ENCODE results near the gene EPB41L2.

Gene EPB41L2

DNA sequence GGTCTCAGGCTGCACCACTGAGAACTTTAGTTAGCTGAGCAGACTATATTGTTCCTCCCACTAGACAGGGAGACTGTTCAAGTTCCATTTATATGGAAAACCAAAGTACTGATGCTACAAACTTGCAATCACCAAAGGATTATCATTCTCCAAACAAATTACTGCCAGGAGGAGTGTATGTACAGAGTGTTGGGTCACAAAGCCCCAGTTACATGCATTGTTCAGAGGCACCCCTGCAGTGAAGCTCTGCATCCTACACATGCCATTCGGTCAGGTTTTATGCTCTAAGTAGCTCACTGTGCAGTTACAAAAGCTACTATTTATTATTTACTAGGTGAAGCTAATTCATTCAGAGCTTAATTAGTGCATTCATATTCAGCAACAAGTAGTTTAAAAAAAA is 160.0 kb downstream of the EPB41L2 start:
- Histone ChIP-seq H3K4me3 (no peak overlapping the region), H3K27me3 (ENCODE audit: low read depth) (no peaks in the 10 kb centered on the region), H3K36me3 (replicated peaks) (no peaks in the 10 kb centered on the region; the same call in 1 of the 2 replicates), H3K9me3 (no peaks in the 10 kb centered on the region), H3K4me1 (peaks cover 26% of the 10 kb centered on the region)
- in situ Hi-C loops (cut with MboI; ENCODE audit: low sequenced_read_pairs): no loop called here
- DNase-seq (ENCODE audit: low spot score in 2 of 2): peak; percentile 69 to 94

GRCh38 chr6:130900913-130901312 is 162.1 kb downstream of the EPB41L2 start:
- H3K4me1 ChIP-seq: peaks cover 24% of the 10 kb centered on the region
- in situ Hi-C loops (cut with MboI; ENCODE audit: low sequenced_read_pairs): no loop called here
- H3K9me3 ChIP-seq: no peaks in the 10 kb centered on the region
- H3K27me3 ChIP-seq (ENCODE audit: low read depth): no peaks in the 10 kb centered on the region
- H3K4me3 ChIP-seq: no peak overlapping the region
- DNase-seq (ENCODE audit: low spot score in 2 of 2): no peak
- H3K36me3 ChIP-seq (replicated peaks): no peaks in the 10 kb centered on the region; the same call in 1 of the 2 replicates

DNA sequence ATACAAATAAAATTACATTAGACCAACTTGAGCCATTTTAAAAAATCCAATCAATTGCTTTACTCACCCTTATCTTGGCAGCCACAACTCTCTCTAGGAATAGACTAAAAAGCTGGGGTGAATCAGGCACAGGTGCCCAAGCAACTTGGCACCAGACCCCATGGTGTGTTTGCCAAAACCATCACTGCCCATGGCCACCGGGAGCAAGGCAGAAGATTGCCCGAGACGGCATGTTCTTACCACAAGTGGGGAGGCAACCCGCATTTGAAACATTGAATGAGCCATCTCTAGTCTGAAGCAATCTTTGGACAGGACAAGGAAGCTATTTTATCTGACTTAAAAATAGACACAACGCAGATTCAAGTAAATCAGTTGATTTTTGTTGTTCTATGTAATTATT is 166.8 kb downstream of the EPB41L2 start:
- Histone ChIP-seq H3K36me3 (replicated peaks) (no peaks in the 10 kb centered on the region; the same call in 1 of the 2 replicates), H3K4me1 (no peaks in the 10 kb centered on the region), H3K9me3 (no peaks in the 10 kb centered on the region), H3K4me3 (no peak overlapping the region), H3K27me3 (ENCODE audit: low read depth) (no peaks in the 10 kb centered on the region)
- in situ Hi-C loops (cut with MboI; ENCODE audit: low sequenced_read_pairs): no loop called here
- DNase-seq (ENCODE audit: low spot score in 2 of 2): no peak

GRCh38 chr6:130895516-130895915 is 167.5 kb downstream of the EPB41L2 start:
- H3K36me3 ChIP-seq (replicated peaks): no peaks in the 10 kb centered on the region; the same call in 1 of the 2 replicates
- no peaks in the 10 kb centered on the region for H3K4me1 ChIP-seq
- DNase-seq (ENCODE audit: low spot score in 2 of 2): no peak
- in situ Hi-C loops (cut with MboI; ENCODE audit: low sequenced_read_pairs): no loop called here
- H3K9me3 ChIP-seq: no peaks in the 10 kb centered on the region
- H3K27me3 ChIP-seq (ENCODE audit: low read depth): no peaks in the 10 kb centered on the region
- H3K4me3 ChIP-seq: no peak overlapping the region

- H3K27me3 ChIP-seq (ENCODE audit: low read depth): no peaks in the 10 kb centered on the region
- H3K9me3 ChIP-seq: no peaks in the 10 kb centered on the region
- no peak for DNase-seq (ENCODE audit: low spot score in 2 of 2)
- in situ Hi-C loops (cut with MboI; ENCODE audit: low sequenced_read_pairs): no loop called here
- no peaks in the 10 kb centered on the region for H3K4me1 ChIP-seq
- H3K36me3 ChIP-seq (replicated peaks): peaks cover 5% of the 10 kb centered on the region; the same call in 1 of the 2 replicates
- H3K4me3 ChIP-seq: no peak overlapping the region
These were observed 169.3 kb downstream of the EPB41L2 start for GRCh38 chr6:130893766-130894165.

DNA sequence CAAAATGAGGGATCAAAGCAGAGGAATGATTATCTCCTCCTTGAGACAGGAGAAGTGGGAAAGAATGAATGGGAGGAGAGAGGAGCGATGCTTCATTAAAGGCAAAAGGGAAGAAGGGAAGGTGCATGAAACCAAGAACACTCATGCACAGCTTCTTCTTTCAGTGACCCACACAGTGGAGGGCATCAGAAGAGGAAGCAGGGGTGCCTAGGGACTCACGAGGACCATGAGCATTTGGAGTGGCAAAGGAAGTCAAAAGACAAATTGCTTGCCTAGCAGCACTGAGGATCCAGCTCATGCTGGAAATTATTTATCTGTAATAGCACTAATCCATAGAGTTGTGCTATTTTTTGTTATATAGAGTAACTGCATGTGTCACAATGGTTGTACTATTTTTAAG is 169.8 kb downstream of the EPB41L2 start:
- Histone ChIP-seq H3K9me3 (no peaks in the 10 kb centered on the region), H3K4me3 (no peak overlapping the region), H3K36me3 (replicated peaks) (peaks cover 8% of the 10 kb centered on the region; the same call in 1 of the 2 replicates), H3K4me1 (no peaks in the 10 kb centered on the region; the same call in 1 of the 2 replicates), H3K27me3 (ENCODE audit: low read depth) (no peaks in the 10 kb centered on the region)
- no peak for DNase-seq (ENCODE audit: low spot score in 2 of 2)
- in situ Hi-C loops (cut with MboI; ENCODE audit: low sequenced_read_pairs): no loop called here

- no peak for DNase-seq (ENCODE audit: low spot score in 2 of 2)
- H3K36me3 ChIP-seq (replicated peaks): peaks cover 8% of the 10 kb centered on the region; the same call in 1 of the 2 replicates
- in situ Hi-C loops (cut with MboI; ENCODE audit: low sequenced_read_pairs): no loop called here
These were observed 172.5 kb downstream of the EPB41L2 start for GRCh38 chr6:130890521-130890971.

GRCh38 chr6:130889423-130889822 is 173.6 kb downstream of the EPB41L2 start:
- H3K4me1 ChIP-seq: no peaks in the 10 kb centered on the region; the same call in 1 of the 2 replicates
- no peaks in the 10 kb centered on the region for H3K9me3 ChIP-seq
- H3K4me3 ChIP-seq: no peak overlapping the region
- in situ Hi-C loops (cut with MboI; ENCODE audit: low sequenced_read_pairs): loop anchor here (5.0 to 10.0 kb wide), 3 partner anchors 215 to 635 kb away; no protein-coding TSS in a partner anchor
- peaks cover 8% of the 10 kb centered on the region; the same call in 1 of the 2 replicates for H3K36me3 ChIP-seq (replicated peaks)
- DNase-seq (ENCODE audit: low spot score in 2 of 2): no peak
- no peaks in the 10 kb centered on the region for H3K27me3 ChIP-seq (ENCODE audit: low read depth)

More at GRCh38 chr6:130890521-130890971, 172.5 kb downstream of the EPB41L2 start:
- Histone ChIP-seq H3K9me3 (no peaks in the 10 kb centered on the region), H3K27me3 (ENCODE audit: low read depth) (no peaks in the 10 kb centered on the region), H3K4me1 (no peaks in the 10 kb centered on the region; the same call in 1 of the 2 replicates), H3K4me3 (no peak overlapping the region)

- Histone ChIP-seq H3K4me3 (no peak overlapping the region), H3K4me1 (no peaks in the 10 kb centered on the region; the same call in 1 of the 2 replicates), H3K9me3 (no peaks in the 10 kb centered on the region), H3K36me3 (replicated peaks) (peaks cover 8% of the 10 kb centered on the region; the same call in 1 of the 2 replicates), H3K27me3 (ENCODE audit: low read depth) (no peaks in the 10 kb centered on the region)
- DNase-seq (ENCODE audit: low spot score in 2 of 2): no peak
- in situ Hi-C loops (cut with MboI; ENCODE audit: low sequenced_read_pairs): loop anchor here (5.0 to 10.0 kb wide), 3 partner anchors 217 to 637 kb away; no protein-coding TSS in a partner anchor
These were observed 174.8 kb downstream of the EPB41L2 start for GRCh38 chr6:130888246-130888645.

DNA sequence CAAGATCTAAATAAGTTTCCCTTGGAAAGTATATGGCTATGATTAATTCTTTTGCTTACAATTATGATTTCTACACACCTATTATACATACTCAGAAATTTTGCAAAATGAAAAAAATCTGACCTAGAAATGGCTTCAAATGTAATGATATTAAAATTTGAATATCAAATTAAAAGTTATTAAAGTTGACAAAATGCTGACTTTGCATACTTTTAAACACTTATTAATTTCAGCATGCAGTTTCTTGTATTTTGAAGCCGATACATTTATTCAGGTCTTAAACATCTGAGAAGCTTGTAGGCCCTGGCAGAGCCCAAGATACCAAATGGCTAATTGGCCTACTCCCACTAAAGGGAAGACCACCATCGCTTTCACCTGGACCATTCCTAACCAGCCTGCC is 176.1 kb downstream of the EPB41L2 start:
- in situ Hi-C loops (cut with MboI; ENCODE audit: low sequenced_read_pairs): loop anchor here (5.0 to 10.0 kb wide), 3 partner anchors 218 to 638 kb away; no protein-coding TSS in a partner anchor
- no peaks in the 10 kb centered on the region; the same call in 1 of the 2 replicates for H3K4me1 ChIP-seq
- H3K36me3 ChIP-seq (replicated peaks): peaks cover 8% of the 10 kb centered on the region; the same call in 1 of the 2 replicates
- no peaks in the 10 kb centered on the region for H3K9me3 ChIP-seq
- DNase-seq (ENCODE audit: low spot score in 2 of 2): no peak
- H3K27me3 ChIP-seq (ENCODE audit: low read depth): no peaks in the 10 kb centered on the region
- H3K4me3 ChIP-seq: no peak overlapping the region

DNA sequence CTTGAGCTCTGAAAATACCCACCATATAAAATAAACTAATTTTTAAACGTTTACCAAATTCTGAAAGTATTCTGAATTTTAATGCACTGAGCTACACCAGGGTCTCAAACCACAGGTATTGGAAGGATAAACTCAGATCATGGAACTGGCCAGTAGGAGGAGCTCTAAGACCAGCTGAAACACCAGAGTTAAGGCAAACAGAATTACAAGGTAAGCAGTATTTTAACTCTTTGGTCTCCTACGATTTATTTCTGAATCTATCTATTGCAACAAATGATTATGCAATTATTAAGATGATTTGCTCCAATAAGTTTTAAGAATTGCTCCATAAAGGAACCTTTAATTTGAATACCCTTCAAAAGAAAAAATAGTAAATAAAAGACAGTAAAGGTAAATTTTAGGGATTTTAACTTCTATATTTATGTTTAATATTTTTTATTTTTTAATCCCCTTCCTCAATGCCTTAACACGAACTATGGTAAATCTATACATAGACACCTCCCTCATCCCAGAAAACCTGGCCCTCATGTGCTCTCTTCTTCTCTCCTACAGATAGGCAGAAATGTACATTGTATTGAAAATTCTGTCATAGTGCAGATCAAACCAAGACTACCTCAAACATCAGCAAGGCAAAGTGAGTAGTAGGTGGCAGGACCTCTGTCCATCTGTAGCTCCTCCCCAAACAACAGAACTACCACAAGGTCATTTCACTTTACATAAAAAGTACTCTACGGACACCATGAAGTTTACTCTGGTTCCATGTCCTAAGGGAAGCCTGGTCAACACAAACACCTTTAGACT is 177.5 kb downstream of the EPB41L2 start:
- Histone ChIP-seq H3K4me3 (no peak overlapping the region), H3K4me1 (no peaks in the 10 kb centered on the region; the same call in 1 of the 2 replicates), H3K27me3 (ENCODE audit: low read depth) (no peaks in the 10 kb centered on the region), H3K9me3 (no peaks in the 10 kb centered on the region), H3K36me3 (replicated peaks) (peaks cover 8% of the 10 kb centered on the region; the same call in 1 of the 2 replicates)
- peak; percentile 73 to 85 for DNase-seq (ENCODE audit: low spot score in 2 of 2)
- in situ Hi-C loops (cut with MboI; ENCODE audit: low sequenced_read_pairs): loop anchor here (5.0 to 10.0 kb wide), 3 partner anchors 219 to 639 kb away; no protein-coding TSS in a partner anchor

DNA sequence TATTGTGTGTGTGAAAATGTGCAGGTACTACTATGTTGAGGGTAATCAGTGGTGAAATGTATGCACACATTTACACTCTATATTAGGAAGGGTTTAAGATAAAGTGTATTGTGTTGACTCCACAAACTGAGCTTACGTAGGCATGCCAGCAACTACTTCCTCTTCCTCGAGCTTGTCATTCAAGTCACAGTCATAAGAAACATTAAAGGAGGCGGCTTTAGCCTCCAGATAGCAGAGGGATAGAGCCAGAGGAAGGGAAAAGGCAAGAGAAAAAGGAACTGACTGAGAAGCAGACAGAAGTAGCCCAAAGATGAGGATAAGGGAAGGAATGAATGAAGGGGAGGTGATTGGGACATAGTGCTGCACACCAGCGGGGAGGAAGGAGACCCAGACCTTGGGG is 180.7 kb downstream of the EPB41L2 start:
- in situ Hi-C loops (cut with MboI; ENCODE audit: low sequenced_read_pairs): loop anchor here (10.0 kb wide), 2 partner anchors 222 to 642 kb away; no protein-coding TSS in a partner anchor
- Histone ChIP-seq H3K9me3 (no peaks in the 10 kb centered on the region), H3K27me3 (ENCODE audit: low read depth) (no peaks in the 10 kb centered on the region), H3K36me3 (replicated peaks) (no peaks in the 10 kb centered on the region), H3K4me3 (no peak overlapping the region), H3K4me1 (no peaks in the 10 kb centered on the region)
- no peak for DNase-seq (ENCODE audit: low spot score in 2 of 2)

DNA sequence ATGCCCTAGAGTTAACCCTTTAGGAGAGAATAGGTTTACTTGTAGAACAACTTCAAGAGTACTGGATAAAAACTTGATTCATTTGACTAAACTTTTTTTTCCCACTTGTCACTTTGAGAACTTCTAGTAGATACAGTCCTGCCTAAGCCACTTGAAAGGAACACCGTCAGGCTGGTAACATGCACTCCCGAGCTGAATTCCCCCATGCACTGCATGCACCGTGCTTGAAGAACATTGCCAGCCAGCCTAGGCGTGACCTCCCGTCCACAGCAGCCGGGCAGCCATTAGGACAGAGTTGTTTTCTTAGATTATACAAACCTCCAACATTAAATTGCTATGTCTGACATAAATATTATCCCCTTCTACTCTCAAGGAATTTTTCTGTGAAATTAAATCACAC is 183.2 kb downstream of the EPB41L2 start:
- in situ Hi-C loops (cut with MboI; ENCODE audit: low sequenced_read_pairs): loop anchor here (10.0 kb wide), 2 partner anchors 225 to 645 kb away; no protein-coding TSS in a partner anchor

GRCh38 chr6:130873746-130874145 is 189.3 kb downstream of the EPB41L2 start:
- peak in 1 of 2 experiments; percentile 24 for DNase-seq (ENCODE audit: low spot score in 2 of 2)
- H3K36me3 ChIP-seq (replicated peaks): no peaks in the 10 kb centered on the region; the same call in 1 of the 2 replicates
- peaks cover 2% of the 10 kb centered on the region; the same call in 1 of the 2 replicates for H3K4me1 ChIP-seq
- no peaks in the 10 kb centered on the region for H3K9me3 ChIP-seq
- H3K27me3 ChIP-seq (ENCODE audit: low read depth): no peaks in the 10 kb centered on the region
- in situ Hi-C loops (cut with MboI; ENCODE audit: low sequenced_read_pairs): no loop called here
- no peak overlapping the region for H3K4me3 ChIP-seq

More for the DNA sequence above, 183.2 kb downstream of the EPB41L2 start:
- Histone ChIP-seq H3K4me3 (no peak overlapping the region), H3K36me3 (replicated peaks) (no peaks in the 10 kb centered on the region; the same call in 1 of the 2 replicates), H3K4me1 (no peaks in the 10 kb centered on the region), H3K27me3 (ENCODE audit: low read depth) (no peaks in the 10 kb centered on the region), H3K9me3 (no peaks in the 10 kb centered on the region)
- no peak for DNase-seq (ENCODE audit: low spot score in 2 of 2)

Measured in HAP-1 (cell line).